Measurements from ENCODE around the gene ABR. TPM values are rescaled to one million over a fixed set of nuclear protein-coding genes. Genes with fewer than 3 reads are reported as not detected.

The ABR gene
- total and polyA plus RNA-seq, 2 of the 8 experiments (the other 6 are each of a cell fraction or from before 2014, with no cell fraction given), result 44.8 to 47.2 TPM

DNA sequence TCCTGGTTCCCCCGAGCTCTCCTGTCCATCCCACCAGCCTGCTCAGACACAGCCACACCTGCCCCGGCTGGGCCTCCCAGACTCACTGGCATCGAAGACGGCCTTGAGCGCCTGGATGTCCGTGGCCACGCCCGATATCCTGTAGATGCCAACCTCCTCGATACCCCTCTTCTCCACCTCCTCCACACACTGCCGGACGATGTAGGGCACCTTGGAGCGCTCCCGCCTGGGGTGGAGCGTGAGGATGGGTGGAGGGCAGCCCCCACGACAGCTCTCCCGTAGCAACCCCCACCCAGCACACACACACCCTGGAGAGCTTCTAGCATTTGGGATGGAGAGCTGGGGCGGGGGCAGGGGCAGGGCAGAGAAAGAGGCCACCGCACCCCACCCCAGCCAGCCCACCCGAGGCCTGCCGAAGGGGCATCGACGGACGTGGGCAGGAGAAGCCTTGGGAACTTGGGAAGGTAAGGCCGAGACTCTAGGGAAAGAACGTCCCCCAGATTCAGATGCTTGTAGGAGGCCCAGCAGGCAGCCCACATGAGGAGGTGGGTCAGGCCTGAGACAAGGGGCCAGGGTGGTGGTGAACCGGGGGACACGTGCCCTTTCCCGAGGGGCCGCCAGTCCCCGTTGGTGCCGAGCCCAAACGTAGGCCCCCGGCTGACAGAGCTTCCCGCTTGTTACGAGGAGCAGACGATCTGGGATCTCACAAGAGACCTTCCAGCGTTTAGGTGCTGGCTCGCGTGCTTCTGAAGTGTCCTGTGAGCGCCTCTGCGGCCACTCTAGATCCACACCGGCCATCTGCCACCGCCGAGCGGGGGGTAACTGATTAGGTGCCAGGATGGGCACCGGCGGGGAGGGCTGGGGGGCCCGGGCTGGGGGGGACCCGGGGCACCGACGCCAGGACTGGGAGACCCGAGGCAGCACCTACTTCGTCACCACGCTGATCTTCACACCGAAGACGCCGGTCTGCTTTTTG, 167.7 kb downstream of the ABR start:
- Histone ChIP-seq H2AFZ (ENCODE audit: low read length) (no peak overlapping the region), H3K4me1 (replicated peaks in 1 of 4; ENCODE audit: control insufficient read depth in 3 of 4, insufficient read depth in 4 of 4, low read length in 3 of 4) (no peaks in the 10 kb centered on the region; a peak in 1 of 7 replicates), H4K91ac (replicated peaks; ENCODE audit: insufficient read length, low read length) (no peak overlapping the region), H3K79me1 (ENCODE audit: low read depth, low read length) (no peaks in the 10 kb centered on the region), H3K27me3 (replicated peaks in 1 of 4; ENCODE audit: control insufficient read depth in 3 of 4, extremely low read depth in 1 of 4, insufficient read depth in 3 of 4, low read length in 3 of 4) (no peaks in the 10 kb centered on the region), H2BK120ac (replicated peaks; ENCODE audit: low read depth, low read length) (no peak overlapping the region), H3K56ac (replicated peaks; ENCODE audit: insufficient read length, low read depth, low read length) (no peak overlapping the region), H3K9me3 (ENCODE audit: insufficient read depth in 2 of 2, low read depth in 1 of 2, low read length in 1 of 2) (no peaks in the 10 kb centered on the region), H3K36me3 (ENCODE audit: control insufficient read depth in 2 of 4, insufficient read depth in 4 of 4, low read length in 3 of 4) (peaks cover 0 to 8% (median 0%) of the 10 kb centered on the region in 4 experiments; a peak in 2 of 8 replicates), H3K27ac (ENCODE audit: low read depth, low read length) (no peak overlapping the region), H3K4ac (replicated peaks; ENCODE audit: insufficient read length, low read depth, low read length) (no peak overlapping the region), H4K8ac (ENCODE audit: extremely low read depth, insufficient read depth, low read length) (0 out of 2 replicates have a peak overlapping the region, but pooled peaks have one; percentile 51), H2BK20ac (ENCODE audit: low read length) (no peak overlapping the region), H2BK5ac (ENCODE audit: low read depth, low read length) (no peak overlapping the region), H3K4me2 (ENCODE audit: insufficient read depth in 1 of 2, low read depth in 2 of 2, low read length in 2 of 2) (no peak overlapping the region), H2BK12ac (ENCODE audit: low read depth, low read length) (no peak overlapping the region), H3K23ac (ENCODE audit: insufficient read length) (no peak overlapping the region), H4K20me1 (replicated peaks in 1 of 2; ENCODE audit: control insufficient read depth in 1 of 2, insufficient read depth in 2 of 2, low read length in 2 of 2) (peaks cover 0 to 3% of the 10 kb centered on the region in 2 experiments), H3K23me2 (ENCODE audit: low read depth, low read length) (no peaks in the 10 kb centered on the region), H2BK15ac (ENCODE audit: low read length) (no peak overlapping the region), H2AK5ac (ENCODE audit: low read depth, low read length) (no peak overlapping the region), H3K9ac (replicated peaks in 1 of 4; ENCODE audit: extremely low read depth in 1 of 4, low read depth in 3 of 4, low read length in 3 of 4) (no peak overlapping the region), H3K4me3 (ENCODE audit: extremely low read depth in 1 of 4, insufficient read depth in 2 of 4, low read depth in 3 of 4, low read length in 4 of 4) (no peak overlapping the region), H3K18ac (ENCODE audit: extremely low read depth, low read length) (no peak overlapping the region), H3K14ac (ENCODE audit: insufficient read length) (no peak overlapping the region), H4K5ac (ENCODE audit: insufficient read length, low read depth, low read length) (no peak overlapping the region), H3K79me2 (ENCODE audit: control insufficient read depth in 1 of 2, insufficient read depth in 2 of 2, low read length in 2 of 2) (no peaks in the 10 kb centered on the region)
- ChIA-PET POLR2A (ENCODE audit: partially characterized antibody) (interaction anchor here (1.0 to 1.2 kb wide), 3 partner anchors 9 to 239 kb away, joined by 3 to 6 read pairs (median 4); no protein-coding TSS in a partner anchor), CTCF (ENCODE audit: partially characterized antibody) (interaction anchor here (1.5 to 1.7 kb wide), 3 partner anchors 11 to 45 kb away, joined by 3 to 6 read pairs (median 6); no protein-coding TSS in a partner anchor)
- DNase-seq (ENCODE audit: low read depth in 1 of 2, low spot score in 2 of 2) (no peak), FAIRE-seq (no peak)
- TF ChIP-seq HDAC2 (IDR thresholded peaks at IDR 0.05; ENCODE audit: borderline replicate concordance in 1 of 2, low read depth in 2 of 2, low read length in 2 of 2) (no peak), CTBP2 (IDR thresholded peaks at IDR 0.05; ENCODE audit: borderline replicate concordance, insufficient read depth, insufficient read length, low read length) (no peak), POLR2AphosphoS5 (IDR thresholded peaks at IDR 0.05; ENCODE audit: low read depth, low read length) (no peak), PHF8 (conservative IDR thresholded peaks at IDR 0.05; ENCODE audit: low read depth, low read length) (no peak), NANOG (IDR thresholded peaks at IDR 0.05; ENCODE audit: insufficient read depth, low read depth, low read length, poor library complexity, severe bottlenecking) (no peak)
- TF ChIP-seq, protein P1, sequence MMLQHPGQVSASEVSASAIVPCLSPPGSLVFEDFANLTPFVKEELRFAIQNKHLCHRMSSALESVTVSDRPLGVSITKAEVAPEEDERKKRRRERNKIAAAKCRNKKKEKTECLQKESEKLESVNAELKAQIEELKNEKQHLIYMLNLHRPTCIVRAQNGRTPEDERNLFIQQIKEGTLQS (IDR thresholded peaks at IDR 0.05; ENCODE audit: insufficient read depth, low read depth, low read length), result no peak
- WGBS, 2 experiments (ENCODE audit: extremely low coverage in 1 of 2, insufficient coverage in 1 of 2, insufficient read length in 1 of 2, insufficient replicate concordance in 2 of 2, low coverage in 1 of 2, low lambda C conversion rate in 2 of 2, missing lambda C conversion rate in 1 of 2), result 91% methylated on average over 38 of the region's 57 CpGs; no CpG with 5 or more reads in 1 of the 2 experiments
